ENCODE data around the gene LPO. TPM values are rescaled to one million over a fixed set of nuclear protein-coding genes. Genes with fewer than 3 reads are reported as not detected.
A peak's percentile ranks its signal among the peaks of the same experiment; 100 is the strongest.

The LPO gene
- total and polyA plus RNA-seq, 9 of the 15 experiments (the other 6 are each of a cell fraction or from before 2014, with no cell fraction given) = 0.07 to 0.11 TPM; not detected in 7

DNA sequence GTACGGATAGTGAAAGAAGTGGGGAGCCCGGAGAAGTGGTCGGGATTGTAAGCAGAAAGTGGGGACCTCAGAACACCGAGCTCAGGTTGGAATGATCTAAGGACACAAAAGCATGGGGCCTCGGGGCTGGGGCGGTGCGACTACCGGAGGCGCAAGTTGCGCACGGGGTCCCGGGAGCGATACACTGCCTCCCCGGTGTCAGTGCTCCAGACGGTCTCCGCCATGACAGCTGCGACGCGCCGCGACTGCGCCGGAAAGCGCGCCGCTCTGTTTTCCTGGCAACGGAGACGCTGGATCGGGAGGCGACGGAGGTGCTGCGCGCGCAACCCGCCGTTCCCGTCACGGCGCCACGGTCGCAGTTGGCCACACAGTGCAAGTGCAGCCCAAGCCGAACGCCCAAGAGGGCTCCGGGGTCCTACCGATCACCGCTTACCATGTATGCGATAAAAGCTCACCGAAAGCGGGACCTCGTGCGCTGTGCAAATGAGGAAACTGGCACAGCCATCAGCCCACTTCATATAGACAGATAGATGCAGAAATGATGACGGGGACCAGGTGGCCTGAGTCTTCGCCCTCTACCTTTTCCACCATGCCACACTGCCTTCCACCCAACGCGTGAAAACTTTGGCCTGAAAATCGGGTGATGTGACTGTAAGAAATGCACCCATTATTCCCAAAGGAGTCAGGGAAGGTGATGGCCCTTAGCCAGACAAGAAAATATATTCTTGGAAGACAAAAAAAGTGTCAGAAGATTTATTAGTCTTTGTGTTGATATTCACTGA is 19.2 kb upstream of the LPO start, which contains the start of gene MKS1 (continued):
- 0 out of 2 replicates have a peak, but pooled peaks have one; percentile 65 for TF ChIP-seq BACH1 (tag; IDR thresholded peaks at IDR 0.05)
- no peak for TF ChIP-seq RBM14 (IDR thresholded peaks at IDR 0.05; ENCODE audit: borderline replicate concordance, insufficient read depth, low read depth, low read length)
- TF ChIP-seq ZNF76 (CRISPR knock-in tag; IDR thresholded peaks at IDR 0.05; ENCODE audit: borderline replicate concordance) = no peak
- no peak for TF ChIP-seq POLR2AphosphoS2 (IDR thresholded peaks at IDR 0.05; ENCODE audit: low read length)
- TF ChIP-seq IRF2 (CRISPR knock-in tag; IDR thresholded peaks at IDR 0.05) = no peak
- TF ChIP-seq, protein P1, sequence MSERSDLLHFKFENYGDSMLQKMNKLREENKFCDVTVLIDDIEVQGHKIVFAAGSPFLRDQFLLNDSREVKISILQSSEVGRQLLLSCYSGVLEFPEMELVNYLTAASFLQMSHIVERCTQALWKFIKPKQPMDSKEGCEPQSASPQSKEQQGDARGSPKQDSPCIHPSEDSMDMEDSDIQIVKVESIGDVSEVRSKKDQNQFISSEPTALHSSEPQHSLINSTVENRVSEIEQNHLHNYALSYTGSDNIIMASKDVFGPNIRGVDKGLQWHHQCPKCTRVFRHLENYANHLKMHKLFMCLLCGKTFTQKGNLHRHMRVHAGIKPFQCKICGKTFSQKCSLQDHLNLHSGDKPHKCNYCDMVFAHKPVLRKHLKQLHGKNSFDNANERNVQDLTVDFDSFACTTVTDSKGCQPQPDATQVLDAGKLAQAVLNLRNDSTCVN (CRISPR knock-in tag; IDR thresholded peaks at IDR 0.05) = no peak
- no peak for TF ChIP-seq ZNF217 (CRISPR knock-in tag; IDR thresholded peaks at IDR 0.05)
- TF ChIP-seq PRMT5 (CRISPR knock-in tag; IDR thresholded peaks at IDR 0.05) = no peak
- TF ChIP-seq STAT5A (IDR thresholded peaks at IDR 0.05; ENCODE audit: borderline replicate concordance, low read length) = no peak
- no peak for TF ChIP-seq JUN (IDR thresholded peaks at IDR 0.05; ENCODE audit: borderline replicate concordance, low read depth, low read length)
- TF ChIP-seq JUN (CRISPR knock-in tag; IDR thresholded peaks at IDR 0.05; ENCODE audit: borderline replicate concordance) = no peak
- TF ChIP-seq SUPT5H (IDR thresholded peaks at IDR 0.05) = peak; percentile 79
- TF ChIP-seq ZNF644 (tag; IDR thresholded peaks at IDR 0.05; ENCODE audit: low read depth) = no peak
- no peak for TF ChIP-seq FUS (optimal IDR thresholded peaks at IDR 0.05; ENCODE audit: low read depth, low read length)
- no peak for TF ChIP-seq PCBP1 (IDR thresholded peaks at IDR 0.05; ENCODE audit: low read depth, low read length, poor library complexity, severe bottlenecking)
- TF ChIP-seq ZNF75A (CRISPR knock-in tag; IDR thresholded peaks at IDR 0.05) = no peak
- TF ChIP-seq, protein P2, sequence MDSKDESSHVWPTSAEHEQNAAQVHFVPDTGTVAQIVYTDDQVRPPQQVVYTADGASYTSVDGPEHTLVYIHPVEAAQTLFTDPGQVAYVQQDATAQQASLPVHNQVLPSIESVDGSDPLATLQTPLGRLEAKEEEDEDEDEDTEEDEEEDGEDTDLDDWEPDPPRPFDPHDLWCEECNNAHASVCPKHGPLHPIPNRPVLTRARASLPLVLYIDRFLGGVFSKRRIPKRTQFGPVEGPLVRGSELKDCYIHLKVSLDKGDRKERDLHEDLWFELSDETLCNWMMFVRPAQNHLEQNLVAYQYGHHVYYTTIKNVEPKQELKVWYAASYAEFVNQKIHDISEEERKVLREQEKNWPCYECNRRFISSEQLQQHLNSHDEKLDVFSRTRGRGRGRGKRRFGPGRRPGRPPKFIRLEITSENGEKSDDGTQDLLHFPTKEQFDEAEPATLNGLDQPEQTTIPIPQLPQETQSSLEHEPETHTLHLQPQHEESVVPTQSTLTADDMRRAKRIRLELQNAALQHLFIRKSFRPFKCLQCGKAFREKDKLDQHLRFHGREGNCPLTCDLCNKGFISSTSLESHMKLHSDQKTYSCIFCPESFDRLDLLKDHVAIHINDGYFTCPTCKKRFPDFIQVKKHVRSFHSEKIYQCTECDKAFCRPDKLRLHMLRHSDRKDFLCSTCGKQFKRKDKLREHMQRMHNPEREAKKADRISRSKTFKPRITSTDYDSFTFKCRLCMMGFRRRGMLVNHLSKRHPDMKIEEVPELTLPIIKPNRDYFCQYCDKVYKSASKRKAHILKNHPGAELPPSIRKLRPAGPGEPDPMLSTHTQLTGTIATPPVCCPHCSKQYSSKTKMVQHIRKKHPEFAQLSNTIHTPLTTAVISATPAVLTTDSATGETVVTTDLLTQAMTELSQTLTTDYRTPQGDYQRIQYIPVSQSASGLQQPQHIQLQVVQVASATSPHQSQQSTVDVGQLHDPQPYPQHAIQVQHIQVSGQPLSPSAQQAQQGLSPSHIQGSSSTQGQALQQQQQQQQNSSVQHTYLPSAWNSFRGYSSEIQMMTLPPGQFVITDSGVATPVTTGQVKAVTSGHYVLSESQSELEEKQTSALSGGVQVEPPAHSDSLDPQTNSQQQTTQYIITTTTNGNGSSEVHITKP (IDR thresholded peaks at IDR 0.05; ENCODE audit: partially characterized antibody) = peak; percentile 40
- peak; percentile 84 for TF ChIP-seq KDM5B (IDR thresholded peaks at IDR 0.05; ENCODE audit: insufficient replicate concordance, low read depth, low read length)
- TF ChIP-seq, protein P3, sequence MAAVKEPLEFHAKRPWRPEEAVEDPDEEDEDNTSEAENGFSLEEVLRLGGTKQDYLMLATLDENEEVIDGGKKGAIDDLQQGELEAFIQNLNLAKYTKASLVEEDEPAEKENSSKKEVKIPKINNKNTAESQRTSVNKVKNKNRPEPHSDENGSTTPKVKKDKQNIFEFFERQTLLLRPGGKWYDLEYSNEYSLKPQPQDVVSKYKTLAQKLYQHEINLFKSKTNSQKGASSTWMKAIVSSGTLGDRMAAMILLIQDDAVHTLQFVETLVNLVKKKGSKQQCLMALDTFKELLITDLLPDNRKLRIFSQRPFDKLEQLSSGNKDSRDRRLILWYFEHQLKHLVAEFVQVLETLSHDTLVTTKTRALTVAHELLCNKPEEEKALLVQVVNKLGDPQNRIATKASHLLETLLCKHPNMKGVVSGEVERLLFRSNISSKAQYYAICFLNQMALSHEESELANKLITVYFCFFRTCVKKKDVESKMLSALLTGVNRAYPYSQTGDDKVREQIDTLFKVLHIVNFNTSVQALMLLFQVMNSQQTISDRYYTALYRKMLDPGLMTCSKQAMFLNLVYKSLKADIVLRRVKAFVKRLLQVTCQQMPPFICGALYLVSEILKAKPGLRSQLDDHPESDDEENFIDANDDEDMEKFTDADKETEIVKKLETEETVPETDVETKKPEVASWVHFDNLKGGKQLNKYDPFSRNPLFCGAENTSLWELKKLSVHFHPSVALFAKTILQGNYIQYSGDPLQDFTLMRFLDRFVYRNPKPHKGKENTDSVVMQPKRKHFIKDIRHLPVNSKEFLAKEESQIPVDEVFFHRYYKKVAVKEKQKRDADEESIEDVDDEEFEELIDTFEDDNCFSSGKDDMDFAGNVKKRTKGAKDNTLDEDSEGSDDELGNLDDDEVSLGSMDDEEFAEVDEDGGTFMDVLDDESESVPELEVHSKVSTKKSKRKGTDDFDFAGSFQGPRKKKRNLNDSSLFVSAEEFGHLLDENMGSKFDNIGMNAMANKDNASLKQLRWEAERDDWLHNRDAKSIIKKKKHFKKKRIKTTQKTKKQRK (IDR thresholded peaks at IDR 0.05; ENCODE audit: borderline replicate concordance, low read depth, low read length) = no peak
- TF ChIP-seq ESRRA (IDR thresholded peaks at IDR 0.05; ENCODE audit: borderline replicate concordance, low read depth) = no peak

Measured in K562 (cell line).